Activated T-cell treated with anti-CD3 and anti-CD28 coated beads, Interleukin-2, amount 50 U/mL, for 1 hour (primary cell): ENCODE measurements around the gene PCCA.

Experiments used
- DNase-seq: peaks from one replicate; pipeline ENCODE4 v3.0.0-alpha.2; 2020

The PCCA gene

DNA sequence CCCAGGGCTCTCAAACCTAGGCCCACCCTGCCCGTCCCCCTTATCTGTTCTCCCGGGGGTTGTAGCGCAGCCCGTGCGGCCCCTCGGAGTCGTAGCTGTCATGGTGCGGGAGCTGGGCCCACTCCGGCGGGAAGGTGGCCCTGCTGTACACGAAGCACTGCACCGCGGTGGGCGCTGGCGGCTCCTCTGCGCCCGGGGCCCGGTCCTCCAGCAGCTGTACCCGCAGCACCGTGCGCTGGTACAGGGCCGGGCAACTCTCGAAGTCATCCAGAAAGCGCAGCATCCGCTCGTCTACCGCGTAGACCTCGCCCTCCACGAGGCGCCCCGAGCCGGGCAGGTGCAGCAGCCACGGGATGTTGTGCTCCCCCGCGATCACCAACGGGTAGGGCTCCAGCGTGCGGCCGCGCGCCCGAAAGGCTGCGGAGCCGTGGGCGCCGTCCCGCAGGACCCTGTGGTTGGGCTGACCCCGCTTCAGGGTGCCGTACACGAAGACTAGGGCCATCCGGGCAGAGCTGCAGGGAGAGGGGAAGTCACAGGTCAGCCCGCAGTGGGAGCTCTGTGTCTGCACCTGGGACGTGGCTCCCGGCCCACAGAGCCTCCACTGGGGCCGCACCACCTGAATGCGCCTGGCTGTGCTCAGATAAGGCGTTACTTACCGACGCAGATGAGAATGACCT lies 443.3 kb downstream of the PCCA start:
- DNase-seq: no peak

DNA sequence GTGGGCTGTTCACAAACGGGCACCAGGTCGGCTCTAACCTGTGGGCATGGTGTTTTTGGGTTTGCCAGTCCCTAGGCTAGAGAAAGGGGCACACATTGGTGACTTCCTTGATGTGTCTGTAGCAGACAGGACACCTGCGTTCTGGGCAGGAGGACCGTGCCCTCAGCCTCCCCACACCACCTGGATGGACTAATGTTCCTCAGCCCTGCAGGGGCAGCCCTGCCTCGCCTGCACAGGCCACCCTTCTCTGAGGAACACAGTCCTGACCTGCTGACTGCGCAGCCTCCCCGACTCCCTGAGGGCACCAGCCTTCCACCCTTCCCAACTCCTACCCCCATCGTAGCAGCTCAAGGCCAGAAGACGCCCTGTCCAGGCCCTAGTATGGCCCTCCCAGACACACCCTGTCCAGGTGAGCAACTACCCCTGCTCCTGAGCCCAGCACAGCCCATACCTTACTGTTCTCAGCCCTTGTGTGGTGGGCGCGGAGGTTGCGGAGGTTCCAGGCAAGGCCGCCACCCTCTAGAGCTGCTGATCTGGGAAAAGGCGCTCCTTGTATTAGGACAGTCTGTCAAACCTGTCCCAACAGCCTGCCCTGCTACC lies 444.0 kb downstream of the PCCA start:
- no peak for DNase-seq

DNA sequence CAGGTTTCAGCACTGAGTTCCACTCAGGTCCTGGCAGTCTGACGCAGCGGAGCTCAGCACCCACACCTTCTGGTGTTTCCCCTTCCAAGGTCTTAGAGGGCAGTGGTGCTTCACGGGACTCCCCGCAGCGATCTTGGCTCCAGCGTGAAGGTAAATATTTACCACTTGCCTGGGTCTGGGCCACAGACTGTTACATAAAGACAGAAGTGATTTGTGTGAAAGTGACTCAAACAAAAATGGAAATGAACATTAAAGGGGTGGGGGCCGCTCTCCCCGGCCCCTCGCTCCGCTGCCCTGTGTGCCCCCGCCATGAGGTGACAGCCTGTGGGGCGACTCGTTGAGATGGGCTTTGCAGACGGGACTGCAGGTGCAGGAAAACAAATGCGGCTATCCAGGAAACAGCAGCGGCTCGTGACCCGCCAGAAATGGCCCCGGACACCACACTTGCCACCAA lies 444.7 kb downstream of the PCCA start:
- DNase-seq: no peak

DNA sequence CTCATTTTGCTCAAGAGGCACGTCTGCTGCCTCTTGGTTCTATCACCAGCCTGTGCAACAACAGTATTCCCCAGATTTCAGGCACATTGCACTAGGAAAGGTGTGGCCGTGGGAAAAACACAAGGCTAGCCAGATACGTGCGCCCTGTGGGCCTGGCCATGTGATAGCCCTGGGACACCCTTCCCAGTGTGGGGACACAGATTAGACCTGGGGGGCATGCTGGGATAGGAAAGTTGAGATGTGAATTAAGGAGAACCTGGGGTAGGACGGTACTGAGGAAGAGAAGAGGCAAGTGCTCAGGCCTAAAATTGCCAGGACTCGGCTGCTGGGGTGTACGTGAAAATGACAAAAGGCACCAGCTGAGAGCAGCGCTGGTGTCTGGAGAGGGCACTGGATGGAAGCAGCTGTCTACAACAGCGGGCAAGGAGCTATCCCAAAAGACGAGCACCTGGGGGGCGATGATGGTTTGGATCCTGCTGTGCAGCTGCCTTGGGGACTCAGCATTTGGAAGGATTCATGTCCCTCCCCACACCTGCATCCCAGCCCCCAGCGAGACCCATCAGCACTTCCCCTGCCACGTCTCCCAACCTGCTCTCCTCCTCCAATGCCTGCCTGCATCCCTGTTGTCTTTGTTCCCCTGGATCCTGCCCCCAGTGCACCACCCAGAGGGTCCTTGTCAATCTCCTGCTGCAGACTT lies 445.4 kb downstream of the PCCA start:
- no peak for DNase-seq

DNA sequence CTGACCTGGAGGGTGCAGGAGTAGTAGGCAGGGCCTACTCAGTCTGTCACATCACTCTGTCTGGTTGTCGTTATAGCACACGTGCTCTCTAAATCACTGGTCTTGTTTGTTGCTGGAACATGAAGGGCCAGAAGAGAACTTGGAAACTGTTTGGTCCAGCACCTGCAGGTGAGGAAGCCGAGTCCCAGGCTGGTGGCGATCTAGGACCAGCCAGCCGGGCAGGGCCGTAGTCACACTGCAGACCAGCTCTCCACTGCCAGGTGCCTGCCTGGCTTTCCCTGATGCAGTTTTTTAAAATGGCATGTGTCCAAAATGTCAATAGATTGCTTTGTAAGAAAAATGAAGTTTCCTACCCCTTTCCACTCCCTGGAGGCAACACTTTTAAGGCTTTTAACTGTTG lies 446.0 kb downstream of the PCCA start:
- no peak for DNase-seq

DNA sequence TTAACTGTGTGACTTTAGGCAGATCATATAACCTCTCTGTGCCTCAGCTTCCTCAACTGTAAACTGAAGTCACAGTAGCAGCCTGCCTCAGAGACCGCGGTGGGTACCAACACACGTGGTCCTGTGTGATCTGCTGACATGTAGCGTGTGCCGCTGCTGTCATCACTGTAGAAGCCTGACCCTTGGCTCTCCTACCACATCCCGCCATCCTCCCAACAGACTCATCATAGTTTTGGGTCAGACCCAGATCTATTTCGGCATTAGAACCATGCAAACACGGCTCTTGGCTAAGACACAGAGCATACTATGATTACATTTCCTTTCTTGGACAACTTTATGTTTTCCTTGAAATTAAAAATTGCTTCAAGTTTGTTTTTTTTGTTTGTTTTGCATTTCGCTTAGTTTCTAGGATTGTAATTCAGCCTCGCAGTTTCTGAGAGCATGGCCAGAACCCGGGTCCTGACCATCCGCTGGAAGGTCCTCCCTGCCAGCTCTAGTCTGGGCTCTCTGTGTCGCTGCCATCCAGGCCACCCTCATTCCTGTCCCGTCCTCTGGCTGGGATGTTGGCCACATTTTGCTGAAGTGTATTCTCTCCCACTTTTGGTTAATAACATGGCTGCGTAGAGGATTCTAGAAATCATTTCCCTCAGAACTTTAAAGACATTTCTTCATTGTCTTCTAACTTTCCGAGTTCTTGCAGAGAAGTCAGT lies 446.7 kb downstream of the PCCA start:
- DNase-seq: no peak

DNA sequence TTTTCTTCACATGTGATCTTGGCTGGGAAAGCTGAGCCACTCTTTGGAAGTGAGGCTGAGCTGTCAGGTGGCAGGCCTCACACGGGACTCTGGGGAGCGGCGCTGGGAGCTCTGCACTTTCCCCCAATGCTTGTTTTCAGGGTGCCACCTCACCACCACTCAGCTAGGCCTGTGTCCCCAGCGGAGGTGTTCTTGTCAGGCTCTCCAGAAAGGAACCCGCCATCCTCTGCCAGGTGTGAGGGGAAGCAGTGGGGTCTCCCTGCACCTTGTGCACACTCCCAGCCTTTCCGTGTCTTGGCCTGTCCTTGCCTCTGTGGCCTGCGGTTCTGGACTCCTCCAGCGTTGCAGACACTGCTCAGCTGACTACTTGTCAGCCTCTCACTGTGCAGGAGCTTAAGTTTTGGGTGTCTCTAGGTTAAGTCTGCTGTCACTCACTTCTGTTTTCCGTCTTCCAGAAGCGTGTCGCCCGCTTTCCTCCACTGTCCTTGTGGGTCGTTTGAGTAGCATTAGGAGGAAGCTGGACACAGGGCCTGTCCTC lies 447.8 kb downstream of the PCCA start:
- DNase-seq: no peak

DNA sequence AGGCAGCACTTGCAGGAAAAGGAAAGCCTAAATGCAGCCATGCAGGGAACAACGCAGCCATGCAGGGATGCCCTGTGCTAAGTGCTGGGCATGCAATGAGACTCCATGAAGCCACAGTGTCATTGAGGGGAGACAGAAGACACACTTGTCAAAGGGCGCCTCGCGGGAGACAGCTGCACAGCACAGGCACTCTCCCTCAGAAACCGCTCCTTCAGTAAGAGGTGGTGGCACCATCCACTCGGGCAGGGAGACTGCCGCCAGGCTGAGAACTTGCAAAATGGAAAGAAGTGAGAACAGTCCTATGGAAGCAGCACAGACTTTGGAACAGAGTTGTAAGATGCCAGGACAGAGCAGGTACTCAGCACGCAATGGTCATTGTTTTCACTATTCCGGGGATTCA lies 448.6 kb downstream of the PCCA start:
- DNase-seq: no peak

DNA sequence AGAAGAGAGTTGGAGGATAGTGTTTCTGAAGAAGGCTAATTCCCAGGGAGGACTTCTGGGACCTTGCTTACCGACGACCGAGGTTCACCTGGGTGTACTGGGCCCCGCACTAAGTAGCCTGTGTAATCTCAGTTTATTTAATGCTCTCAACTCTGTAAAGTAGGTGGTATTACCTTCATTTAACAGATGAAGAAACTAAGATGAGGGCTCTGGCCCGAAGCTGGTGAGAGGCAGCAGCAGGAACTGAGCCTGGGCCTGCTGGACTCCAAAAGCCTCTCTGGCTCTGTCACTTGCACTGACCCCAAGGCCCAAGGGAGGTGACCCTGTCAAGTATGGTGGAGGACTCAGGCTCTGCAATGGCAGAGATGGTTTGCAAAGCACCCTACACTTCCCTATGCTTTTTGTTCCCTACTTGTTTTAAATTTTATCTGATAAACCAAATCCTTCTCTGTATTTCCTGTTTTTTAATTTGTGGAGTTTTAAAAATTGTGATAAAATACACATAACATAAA lies 449.1 kb downstream of the PCCA start:
- DNase-seq: no peak

DNA sequence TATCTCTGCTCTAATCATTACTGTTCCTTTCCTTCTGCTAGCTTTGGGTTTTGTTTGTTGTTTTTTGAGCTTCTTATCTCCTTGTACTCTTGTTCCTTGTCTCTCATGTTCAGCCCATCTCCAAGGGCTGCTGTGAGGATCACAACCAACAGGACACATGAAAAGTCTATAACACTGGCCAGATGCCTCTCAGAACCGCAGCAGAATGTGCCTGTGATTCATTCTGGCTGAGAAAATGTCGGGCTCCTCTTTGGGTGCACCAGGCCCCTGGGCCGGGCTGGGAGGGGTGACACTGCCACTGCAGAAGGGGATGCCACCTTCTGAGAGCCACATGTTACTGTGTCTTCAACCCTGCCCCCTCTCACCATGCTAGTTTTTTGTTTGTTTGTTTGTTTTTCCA lies 451.7 kb downstream of the PCCA start:
- no peak for DNase-seq

DNA sequence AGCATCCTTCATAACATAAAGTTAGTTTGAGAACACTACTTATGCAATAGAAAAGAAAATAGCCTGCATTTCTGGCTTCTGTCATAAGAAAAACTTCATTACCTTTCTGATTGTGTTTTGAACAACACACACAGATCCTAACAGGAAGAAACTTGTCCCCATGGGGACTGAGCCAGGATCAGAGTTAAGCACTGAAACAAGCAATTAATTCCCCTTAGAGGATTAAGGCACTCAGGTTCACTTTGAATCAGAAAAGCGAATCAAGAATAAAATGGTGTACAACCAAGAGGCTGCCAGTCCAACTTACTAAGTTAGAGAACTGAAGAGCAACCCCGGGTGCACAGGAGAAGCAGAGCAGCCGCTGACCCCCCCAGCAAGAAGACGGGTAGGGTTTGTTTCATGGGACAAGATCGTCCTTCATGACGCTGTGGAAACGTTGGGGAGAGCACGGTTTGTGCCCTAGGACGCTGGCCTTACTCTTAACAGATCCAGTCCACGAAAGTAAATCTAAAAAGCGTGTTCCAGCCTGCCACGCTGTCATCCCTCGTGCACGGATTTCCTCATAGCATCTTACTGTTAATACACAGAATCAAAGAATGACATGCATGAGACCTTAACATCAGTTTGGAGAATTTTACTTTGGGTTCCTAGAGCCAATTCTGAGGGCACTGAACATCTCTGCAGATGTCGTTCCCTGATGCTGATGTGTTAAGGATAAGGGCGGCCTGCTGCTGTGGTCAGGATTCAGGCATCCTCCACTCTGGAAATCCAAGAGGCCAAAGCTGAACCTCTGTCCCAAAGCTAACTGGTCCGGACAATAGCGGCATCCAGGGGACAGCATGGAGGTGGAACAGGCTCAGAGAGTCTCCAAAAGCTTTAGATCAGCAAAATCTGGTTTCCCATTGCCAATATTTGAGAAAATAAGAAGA lies 453.3 kb downstream of the PCCA start:
- no peak for DNase-seq

DNA sequence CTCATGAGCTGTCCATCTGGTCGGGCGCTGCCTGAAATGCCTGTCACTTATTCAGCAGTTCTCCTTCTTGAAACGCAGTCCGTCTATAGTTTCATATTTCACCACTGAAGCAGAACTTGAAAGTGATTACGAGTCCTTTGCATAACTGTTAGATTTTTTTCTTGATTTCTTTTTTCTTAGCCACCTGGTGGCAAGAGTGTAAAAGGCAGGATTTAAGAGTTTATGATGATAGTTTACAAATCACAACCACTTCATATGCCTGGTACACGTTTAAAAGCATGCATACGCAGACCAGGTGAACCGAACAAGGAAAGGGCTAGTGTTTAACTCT lies 453.9 kb downstream of the PCCA start:
- no peak for DNase-seq

DNA sequence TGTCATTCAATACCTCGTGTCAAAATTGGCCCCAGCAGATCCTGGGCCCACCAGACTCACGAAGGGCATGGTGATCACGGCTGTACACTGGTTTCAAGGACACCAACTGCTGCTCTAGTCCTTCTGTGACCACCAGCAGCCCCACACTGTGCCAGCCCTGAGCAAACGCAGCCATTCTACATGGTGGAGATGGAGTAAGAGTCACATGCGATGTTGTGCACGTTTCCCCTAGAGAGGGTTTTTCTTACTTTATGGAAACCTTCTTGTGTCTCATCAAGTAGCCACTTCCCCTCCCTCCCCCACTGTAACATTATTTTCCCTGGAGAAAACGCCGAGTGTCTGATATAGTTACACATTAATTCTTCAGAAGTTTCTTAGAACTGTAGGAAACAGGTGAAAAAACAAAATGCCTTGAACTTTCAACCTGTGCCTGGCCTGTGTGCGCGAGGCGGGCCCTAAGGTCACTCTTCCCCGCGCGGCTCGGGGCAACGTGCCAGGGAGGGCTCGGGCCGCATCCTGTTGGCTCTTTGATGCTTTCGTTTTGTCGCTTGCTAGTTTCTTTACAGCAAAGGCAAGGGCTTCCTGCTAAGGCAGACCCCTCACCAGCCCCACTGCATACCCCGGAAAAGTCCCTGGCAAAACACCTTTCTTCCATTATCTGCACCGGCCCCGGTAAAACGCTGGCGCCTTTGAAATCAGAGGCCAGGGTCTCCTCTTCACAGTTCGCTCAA lies 455.1 kb downstream of the PCCA start:
- no peak for DNase-seq

DNA sequence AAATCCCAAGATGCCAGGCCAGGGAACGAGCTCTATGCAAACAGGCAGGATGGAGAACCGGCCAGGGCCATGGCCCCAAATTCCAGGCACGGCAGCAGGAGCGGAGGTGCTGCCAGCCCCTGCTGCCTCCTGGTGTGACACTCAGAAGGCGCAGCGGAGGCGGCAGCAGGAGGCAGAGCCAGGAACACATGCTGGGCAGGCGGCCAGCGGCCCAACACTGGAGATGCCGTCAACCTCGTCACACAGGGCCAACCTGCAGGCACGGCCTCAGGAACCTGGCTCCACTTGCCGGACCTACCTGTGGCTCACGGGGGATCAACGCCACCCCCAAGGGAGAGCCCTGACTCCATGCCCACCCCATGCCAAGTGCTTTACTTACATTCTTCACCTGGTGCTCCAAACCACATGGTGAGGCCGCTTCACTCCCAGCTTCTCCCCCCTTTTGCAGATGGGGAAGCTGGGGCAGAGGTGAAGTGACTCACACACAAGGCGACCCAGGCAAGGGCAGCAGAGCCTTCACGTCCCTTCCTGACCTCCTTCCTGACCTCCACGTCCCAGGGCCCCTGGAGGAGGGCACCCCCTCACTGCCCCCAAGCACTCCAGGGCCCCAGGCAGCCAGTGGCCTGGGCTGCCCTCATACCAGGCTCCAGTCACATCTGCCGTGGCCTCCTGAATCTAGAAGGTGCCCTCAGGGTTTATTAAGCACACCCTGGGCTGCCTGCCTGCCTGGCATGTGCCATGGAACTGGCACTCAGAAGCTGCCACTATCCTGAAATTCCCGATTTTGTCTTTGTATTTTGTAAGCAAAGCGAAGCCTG lies 456.2 kb downstream of the PCCA start:
- DNase-seq: no peak

DNA sequence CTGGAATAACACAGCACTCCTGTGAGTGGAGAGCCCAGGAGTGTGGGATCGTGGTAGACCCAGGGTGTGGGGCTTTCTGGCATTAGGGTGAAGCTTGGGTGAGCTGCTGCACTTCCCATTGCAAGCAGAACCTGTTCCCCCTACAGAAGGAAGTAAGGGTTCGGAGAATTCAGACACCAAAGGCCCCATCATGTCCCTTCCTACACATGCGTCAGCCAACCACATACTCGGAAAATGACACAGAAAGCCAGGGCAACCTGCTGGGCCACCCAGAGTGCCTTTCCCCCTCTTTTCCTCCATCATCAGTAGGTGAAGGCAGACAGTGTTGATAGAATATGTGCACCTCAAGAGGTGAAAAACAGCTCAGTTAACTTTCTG lies 456.8 kb downstream of the PCCA start:
- no peak for DNase-seq

DNA sequence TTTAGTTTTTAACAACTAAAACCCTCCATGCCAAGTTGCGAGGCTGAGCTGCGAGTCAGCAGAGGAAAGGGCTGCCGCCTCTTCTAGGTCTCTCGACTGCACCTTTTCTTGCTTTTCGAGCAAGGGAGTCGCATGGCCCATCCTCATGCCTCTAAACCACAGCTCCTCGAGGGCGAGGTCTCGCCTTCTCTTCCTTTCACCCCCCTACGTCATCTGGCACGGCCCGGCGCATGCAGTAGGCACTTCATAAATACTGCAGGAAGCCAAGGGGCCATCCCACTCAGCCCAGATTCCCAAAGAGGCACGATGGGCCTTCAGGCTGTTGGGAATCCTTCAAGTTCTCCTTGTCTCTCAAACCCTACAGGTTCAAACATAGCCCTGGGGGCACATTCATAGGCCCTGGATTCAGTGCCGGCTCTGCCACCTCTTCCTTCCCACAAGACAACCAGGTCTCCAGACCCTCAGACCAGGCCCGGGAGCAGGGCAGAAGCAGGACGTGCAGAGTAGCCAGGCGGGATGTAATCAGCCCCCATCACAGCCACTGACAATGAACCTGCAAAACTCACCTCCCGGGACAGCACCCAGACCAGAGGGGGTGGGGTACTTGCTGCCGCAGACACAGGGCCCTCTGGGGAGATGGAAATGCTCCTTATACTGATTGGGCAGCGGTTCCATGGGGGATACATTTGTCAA lies 458.0 kb downstream of the PCCA start:
- no peak for DNase-seq

DNA sequence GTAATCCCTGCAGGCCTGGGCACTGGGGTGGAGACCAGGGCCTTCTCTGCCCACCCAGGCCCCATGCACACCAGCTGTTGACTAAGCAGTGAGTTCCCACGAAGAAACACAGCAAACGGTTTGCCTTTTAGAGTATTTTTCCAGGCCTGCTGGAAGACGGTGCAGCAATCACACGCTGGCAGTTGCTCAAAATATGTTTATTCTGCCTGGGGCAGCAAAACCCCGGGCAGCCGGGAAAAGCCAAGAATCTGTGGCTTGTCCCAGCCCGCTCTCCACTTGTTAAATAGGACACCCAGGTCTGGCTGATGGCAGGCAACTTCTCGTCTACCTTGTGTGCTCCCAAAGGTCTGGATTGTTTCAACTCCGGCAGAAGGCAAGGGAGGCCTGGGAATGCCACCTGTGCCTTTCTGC lies 458.9 kb downstream of the PCCA start:
- no peak for DNase-seq

DNA sequence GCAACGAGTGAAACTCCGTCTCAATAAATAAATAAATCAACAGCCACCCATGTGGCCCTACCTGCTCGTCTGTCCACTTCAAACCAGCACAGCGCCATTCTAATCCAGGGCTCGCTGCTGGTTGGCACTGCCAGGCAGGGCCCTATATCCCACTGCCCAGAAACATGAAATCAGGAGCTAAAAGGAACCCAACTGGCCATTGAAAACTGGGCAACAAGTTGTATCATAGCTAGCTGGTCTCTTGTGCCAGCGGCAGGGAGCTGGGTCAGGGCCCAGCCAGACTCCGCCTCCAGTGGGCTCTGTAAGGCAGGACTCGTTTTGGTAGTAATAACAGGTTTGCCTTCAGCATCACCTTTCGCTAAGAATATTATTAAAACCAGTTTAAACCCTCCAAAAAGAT lies 460.4 kb downstream of the PCCA start:
- no peak for DNase-seq

DNA sequence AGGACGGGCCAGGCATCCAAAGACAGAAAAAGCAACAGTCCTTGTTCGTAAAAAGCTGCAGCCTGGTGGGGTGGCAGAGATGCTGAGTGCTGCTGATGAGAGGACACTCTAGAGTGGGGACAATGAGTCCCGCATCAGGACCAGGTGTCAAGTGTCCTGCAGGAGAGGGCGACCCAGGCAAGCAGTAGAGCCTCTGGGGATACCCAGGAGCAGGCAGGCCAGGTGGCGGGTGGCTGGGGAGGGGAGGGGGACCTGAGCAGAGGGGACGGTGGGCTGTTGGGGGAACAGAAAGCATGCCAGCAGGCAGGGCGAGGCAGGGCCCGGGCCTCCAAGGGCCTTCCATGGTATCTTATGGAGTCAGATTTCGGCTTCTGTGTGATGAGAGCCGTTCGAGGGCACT lies 463.9 kb downstream of the PCCA start:
- no peak for DNase-seq

DNA sequence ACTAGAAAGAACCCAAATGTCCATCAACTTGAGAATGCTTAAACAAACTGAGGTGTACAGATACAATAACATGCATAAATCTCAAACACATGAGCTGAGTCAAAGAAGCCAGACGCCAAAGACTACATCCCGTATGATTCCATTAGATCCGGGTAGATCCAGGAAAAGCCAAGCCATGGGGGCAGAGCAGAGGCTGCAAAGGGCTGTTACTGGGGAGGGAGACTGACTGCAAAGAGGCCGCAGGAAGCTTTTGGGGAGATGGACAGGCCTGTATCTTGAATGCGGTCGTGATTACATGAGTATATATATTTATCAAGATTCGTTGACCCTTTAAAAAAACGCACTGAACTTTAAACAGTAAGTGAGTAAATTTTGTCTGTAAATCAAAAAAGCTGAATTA lies 471.0 kb downstream of the PCCA start:
- DNase-seq: no peak
